Esophagus muscularis mucosa (tissue), 4 donors: ENCODE data around the gene RIN2. TPM values are rescaled to one million over a fixed set of nuclear protein-coding genes. Genes with fewer than 3 reads are reported as not detected.
A peak's percentile ranks its signal among the peaks of the same experiment; 100 is the strongest.
"Not testable (repeated sequence)": the region's sequence is repeated elsewhere in the genome, so short reads cannot be mapped to it uniquely, and the experiment has no call there.

Experiments used
- DNase-seq: peaks from one replicate; pipeline ENCODE4 v3.0.0-alpha.2; 2017; ENCODE audit errors: extremely low spot score
- H3K27ac ChIP-seq, 4 donors: fragments of 200-600 bp; sonication (generic); replicated peaks in 1 of 4; 1 replicate in 3 of 4; 2 replicates in 1 of 4; pipeline ENCODE4 v1.5.1; 2016 to 2019; ENCODE audit warnings: mild to moderate bottlenecking in 1 of 4
- H3K27me3 ChIP-seq, 4 donors: fragments of 200-600 bp; sonication (generic); one replicate each; pipeline versions ENCODE4 v1.5.1 to v1.6.0; 2016 to 2019
- H3K36me3 ChIP-seq, 4 donors: fragments of 200-600 bp; sonication (generic); one replicate each; pipeline ENCODE4 v1.5.1; 2016 to 2019
- H3K4me1 ChIP-seq, 4 donors: fragments of 200-600 bp; sonication (generic); one replicate each; pipeline ENCODE4 v1.5.1; 2016 to 2019
- H3K4me3 ChIP-seq, 4 donors: fragments of 200-600 bp; sonication (generic); 1 replicate in 2 of 4; 2 replicates in 2 of 4; pipeline ENCODE4 v1.5.1; 2016 to 2019; ENCODE audit warnings: mild to moderate bottlenecking in 4 of 4, moderate library complexity in 1 of 4
- H3K9me3 ChIP-seq, 4 donors: fragments of 200-600 bp; sonication (generic); 1 replicate in 3 of 4; 2 replicates in 1 of 4; pipeline ENCODE4 v1.5.1; 2016 to 2019
- CTCF ChIP-seq, 3 experiments: fragments of 200-600 bp in 2 of 3; fragments of 450-650 bp in 1 of 3; sonication (generic) in 2 of 3; IDR thresholded peaks; one replicate each; pipeline ENCODE4 v1.5.1; 2017 to 2019; ENCODE audit warnings: antibody characterized with exemption in 3 of 3, mild to moderate bottlenecking in 2 of 3, moderate library complexity in 1 of 3
- EP300 ChIP-seq: sonication (generic); formaldehyde crosslinking; IDR thresholded peaks from one replicate; pipeline ENCODE4 v1.6.1; 2017; ENCODE audit warnings: antibody characterized with exemption
- POLR2A ChIP-seq: fragments of 450-650 bp; IDR thresholded peaks from one replicate; pipeline ENCODE4 v1.6.1; 2017; ENCODE audit warnings: antibody characterized with exemption, moderate library complexity, mild to moderate bottlenecking, low read depth
- POLR2AphosphoS5 ChIP-seq, 2 donors: sonication (generic); formaldehyde crosslinking; IDR thresholded peaks; one replicate each; pipeline ENCODE4 v1.6.1; 2017; ENCODE audit warnings: antibody characterized with exemption in 2 of 2
- WGBS: methylation state at CpG from one replicate; pipeline ENCODE4 v1.1.5; 2018; 5-methylcytosine and 5-hydroxymethylcytosine counted together
- intact Hi-C: fragments of 100-400 bp; cut with DNase I; formaldehyde crosslinking; loops from one replicate; pipeline ENCODE4 v1.15.1; 2023
- total RNA-seq, 4 donors: library from RNA; depleted of rRNA; stranded (reverse); fragments of >200 nt; gene quantifications; one replicate each; pipeline versions ENCODE4 v1.1.0 to v1.2.1, GENCODE V29; 2016

RIN2 gene
- total RNA-seq, 4 donors from 2014 or later = 49.8 to 65.1 (median 53.0) TPM

- DNase-seq = no peak
- Histone ChIP-seq H3K27ac (no peak overlapping the region), H3K4me3 (no peak overlapping the region), H3K4me1 (peaks cover 9 to 21% (median 11%) of the 10 kb centered on the region in 4 donors), H3K36me3 (peaks cover 12 to 40% (median 25%) of the 10 kb centered on the region in 4 donors), H3K9me3 (no peaks in the 10 kb centered on the region), H3K27me3 (no peaks in the 10 kb centered on the region)
- intact Hi-C loops = no loop called here
- TF ChIP-seq CTCF (IDR thresholded peaks at IDR 0.05) (no peak), EP300 (no peak), POLR2AphosphoS5 (IDR thresholded peaks at IDR 0.05) (no peak), POLR2A (no peak)
- 98% methylated on average over 6 of the region's 6 CpGs for WGBS
These were observed 44.0 kb downstream of the RIN2 start for GRCh38 chr20:19802099-19802491.

- intact Hi-C loops = no loop called here
- no peak overlapping the region for H3K4me3 ChIP-seq
- WGBS = 96% methylated on average over 4 of the region's 4 CpGs
- peak in 1 of 3 experiments; percentile 11 for TF ChIP-seq CTCF (IDR thresholded peaks at IDR 0.05)
- no peak for TF ChIP-seq EP300
- DNase-seq = no peak
- H3K27me3 ChIP-seq = no peaks in the 10 kb centered on the region
- no peak overlapping the region for H3K27ac ChIP-seq
- peaks cover 12 to 40% (median 25%) of the 10 kb centered on the region in 4 donors for H3K36me3 ChIP-seq
- no peaks in the 10 kb centered on the region for H3K9me3 ChIP-seq
- H3K4me1 ChIP-seq = peaks cover 14 to 27% (median 16%) of the 10 kb centered on the region in 4 donors
These were observed 44.6 kb downstream of the RIN2 start for GRCh38 chr20:19802492-19803158.

GRCh38 chr20:19806276-19806675 is 48.2 kb downstream of the RIN2 start:
- H3K4me3 ChIP-seq, H3K9me3 ChIP-seq, DNase-seq, intact Hi-C loops, H3K27me3 ChIP-seq: not testable (repeated sequence)
- peaks cover 0 to 30% (median 21%) of the 10 kb centered on the region in 4 donors for H3K36me3 ChIP-seq
- peaks cover 20 to 28% (median 23%) of the 10 kb centered on the region in 4 donors for H3K4me1 ChIP-seq
- H3K27ac ChIP-seq = peak overlapping the region; percentile 1 to 36 (median 14)
- 92% methylated on average over 7 of the region's 7 CpGs for WGBS

- Histone ChIP-seq H3K27ac (peak overlapping the region; percentile 1 to 36 (median 14)), H3K4me1 (peaks cover 20 to 28% (median 23%) of the 10 kb centered on the region in 4 donors), H3K4me3 (no peak overlapping the region), H3K27me3 (no peaks in the 10 kb centered on the region), H3K36me3 (peaks cover 0 to 25% (median 18%) of the 10 kb centered on the region in 4 donors), H3K9me3 (no peaks in the 10 kb centered on the region)
- no peak for DNase-seq
- intact Hi-C loops = no loop called here
- TF ChIP-seq POLR2A (no peak), POLR2AphosphoS5 (IDR thresholded peaks at IDR 0.05) (no peak), EP300 (no peak), CTCF (IDR thresholded peaks at IDR 0.05) (no peak)
- WGBS = 61% methylated on average over 4 of the region's 4 CpGs
These were observed 48.7 kb downstream of the RIN2 start for GRCh38 chr20:19806806-19807190.

- Histone ChIP-seq H3K27ac (peak overlapping the region in 2 of 4 donors; percentile 1 to 20), H3K4me3 (no peak overlapping the region), H3K36me3 (peaks cover 0 to 20% (median 15%) of the 10 kb centered on the region in 4 donors), H3K27me3 (no peaks in the 10 kb centered on the region), H3K4me1 (peaks cover 20 to 28% (median 25%) of the 10 kb centered on the region in 4 donors), H3K9me3 (no peaks in the 10 kb centered on the region)
- DNase-seq = no peak
- TF ChIP-seq POLR2A = no peak
- no peak for TF ChIP-seq CTCF (IDR thresholded peaks at IDR 0.05)
- no peak for TF ChIP-seq EP300
- TF ChIP-seq POLR2AphosphoS5 (IDR thresholded peaks at IDR 0.05) = no peak
- intact Hi-C loops = no loop called here
These were observed 49.3 kb downstream of the RIN2 start for GRCh38 chr20:19807191-19807945.
